A549 (cell line): ENCODE data around the gene COL13A1. TPM values are rescaled to one million over a fixed set of nuclear protein-coding genes. Genes with fewer than 3 reads are reported as not detected.

ENCODE experiments used
- ATAC-seq, 2 experiments: fragments of 200-7000 bp in 1 of 2; fragments of >200 bp in 1 of 2; cut with Nextera tagmentation in 1 of 2; cut with Tn5 transposase in 1 of 2; 3 replicates each; pipeline versions ENCODE4 v1.8.0 to v1.9.1; 2018 to 2020; ENCODE audit warnings: mild to moderate bottlenecking in 1 of 2, moderate library complexity in 1 of 2
- CTCF ChIA-PET: fragments of 300-600 bp; sonication (Branson Sonifier 250); formaldehyde crosslinking; extraction: SDS; loops from one replicate; lab custom pipeline; 2021; ENCODE audit warnings: antibody characterized with exemption, inconsistent platforms; lab: Yijun Ruan, JAX
- POLR2A ChIA-PET: fragments of 350-600 bp; formaldehyde crosslinking; extraction: SDS; loops from one replicate; lab custom pipeline; 2021; ENCODE audit warnings: antibody characterized with exemption, inconsistent platforms; lab: Yijun Ruan, JAX
- DNase-seq, 2 experiments: peaks; one replicate each; pipeline versions ENCODE4 v3.0.0 to v3.0.0-alpha.2; 2011 to 2016; ENCODE audit warnings: low read depth in 1 of 2, low spot score in 1 of 2
- FAIRE-seq: peaks from 2 replicates; lab custom pipeline; 2011; peaks lifted over from hg19 to GRCh38; lab: Jason Lieb, UNC
- H3K27ac ChIP-seq, 2 experiments: fragments of >200 bp; sonication (Bioruptor Twin); formaldehyde crosslinking; 3 replicates each; pipeline ENCODE4 v1.5.1; 2016 to 2017
- H3K4me1 ChIP-seq: fragments of >200 bp; sonication (Bioruptor Twin); formaldehyde crosslinking; 3 replicates; pipeline ENCODE4 v1.6.1; 2016
- H3K4me2 ChIP-seq: fragments of >200 bp; sonication (Bioruptor Twin); formaldehyde crosslinking; 3 replicates; pipeline ENCODE4 v1.6.1; 2016
- H3K4me3 ChIP-seq: fragments of >200 bp; sonication (Bioruptor Twin); formaldehyde crosslinking; 3 replicates; pipeline ENCODE4 v1.5.1; 2016
- H3K9me3 ChIP-seq: fragments of >200 bp; sonication (Bioruptor Twin); formaldehyde crosslinking; 3 replicates; pipeline ENCODE4 v1.6.1; 2016
- BCL3 ChIP-seq: fragments of >200 bp; sonication (Bioruptor Twin); formaldehyde crosslinking; IDR thresholded peaks from 3 replicates; pipeline ENCODE4 v1.6.1; 2016
- CBX2 ChIP-seq: fragments of 200-600 bp; sonication (generic); IDR thresholded peaks from 2 replicates; pipeline ENCODE4 v1.6.1; 2016; ENCODE audit warnings: low read depth, mild to moderate bottlenecking, borderline replicate concordance
- CBX8 ChIP-seq: fragments of 200-600 bp; sonication (generic); IDR thresholded peaks from 2 replicates; pipeline ENCODE4 v1.6.1; 2016
- CHD4 ChIP-seq: fragments of 200-600 bp; sonication (generic); IDR thresholded peaks from 2 replicates; pipeline ENCODE4 v1.6.1; 2016; ENCODE audit warnings: antibody characterized with exemption, mild to moderate bottlenecking, borderline replicate concordance
- EHMT2 ChIP-seq: fragments of 200-600 bp; sonication (generic); IDR thresholded peaks from 2 replicates; pipeline ENCODE4 v1.6.1; 2016; ENCODE audit warnings: antibody characterized with exemption, low read depth, mild to moderate bottlenecking, moderate library complexity
- GATA3 ChIP-seq: IDR thresholded peaks from 2 replicates; pipeline ENCODE4 v1.6.1; 2012; ENCODE audit warnings: borderline replicate concordance
- HOXB13 ChIP-seq: fragments of 250-450 bp; sonication (Bioruptor Pico); IDR thresholded peaks from 2 replicates; pipeline ENCODE4 v1.5.0; 2020; ENCODE audit warnings: low read depth, mild to moderate bottlenecking, moderate library complexity
- MAFK ChIP-seq: fragments of 450-650 bp; IDR thresholded peaks from 2 replicates; pipeline ENCODE4 v1.6.1; 2014; ENCODE audit not compliant: partially characterized antibody
- NFE2L2 ChIP-seq: fragments of 150-350 bp; conservative IDR thresholded peaks from 2 replicates; pipeline ENCODE4 v1.6.1; 2014; ENCODE audit warnings: low read length
- NPAS2 ChIP-seq: fragments of 250-450 bp; sonication (Bioruptor Pico); IDR thresholded peaks from 2 replicates; pipeline ENCODE4 v1.8.0; 2022; ENCODE audit warnings: mild to moderate bottlenecking, moderate library complexity, borderline replicate concordance
- NR3C1 ChIP-seq: fragments of >200 bp; sonication (Bioruptor Twin); formaldehyde crosslinking; IDR thresholded peaks from 3 replicates; pipeline ENCODE4 v1.6.1; 2017
- PBX3 ChIP-seq: IDR thresholded peaks from 2 replicates; pipeline ENCODE4 v1.6.1; 2012
- RARB ChIP-seq: fragments of 250-450 bp; sonication (Bioruptor Pico); IDR thresholded peaks from 2 replicates; pipeline ENCODE4 v1.8.0; 2021; ENCODE audit warnings: mild to moderate bottlenecking, moderate library complexity
- REST ChIP-seq: fragments of 200-600 bp; sonication (generic); IDR thresholded peaks from 2 replicates; pipeline ENCODE4 v1.6.1; 2016; ENCODE audit warnings: antibody characterized with exemption, mild to moderate bottlenecking, moderate library complexity
- SMC3 ChIP-seq: fragments of >200 bp; sonication (Bioruptor Twin); formaldehyde crosslinking; IDR thresholded peaks from 3 replicates; pipeline ENCODE4 v1.6.1; 2018; ENCODE audit warnings: inconsistent platforms
- TFCP2L1 ChIP-seq: fragments of 250-450 bp; sonication (Bioruptor Pico); IDR thresholded peaks from 2 replicates; pipeline ENCODE4 v1.5.0; 2021; ENCODE audit warnings: mild to moderate bottlenecking
- TP53 ChIP-seq: fragments of 250-450 bp; sonication (Bioruptor Pico); IDR thresholded peaks from 2 replicates; pipeline ENCODE4 v1.5.0; 2021; ENCODE audit warnings: mild to moderate bottlenecking, moderate library complexity
- USF2 ChIP-seq: fragments of 450-650 bp; IDR thresholded peaks from 2 replicates; pipeline ENCODE4 v1.6.1; 2014; ENCODE audit warnings: antibody characterized with exemption
- ZC3H11A ChIP-seq: fragments of 450-650 bp; IDR thresholded peaks from 2 replicates; pipeline ENCODE4 v1.6.1; 2014; ENCODE audit warnings: antibody characterized with exemption, mild to moderate bottlenecking
- ZFP36 ChIP-seq: fragments of 450-650 bp; IDR thresholded peaks from 2 replicates; pipeline ENCODE4 v1.6.1; 2014; ENCODE audit warnings: borderline replicate concordance; ENCODE audit not compliant: partially characterized antibody
- WGBS: methylation state at CpG from one replicate; pipeline ENCODE4 v1.1.6; 2017; ENCODE audit errors: missing lambda C conversion rate; 5-methylcytosine and 5-hydroxymethylcytosine counted together
- polyA plus RNA-seq, 4 experiments: library from polyadenylated mRNA; depleted of rRNA in 3 of 4; stranded (reverse); fragments of >200 nt; fragmentation: RNase III in 1 of 4; extraction: RNeasy Plus Mini Kit Qiagen cat#74134 plus additional on column Dnase treatment in 1 of 4; gene quantifications; 2 replicates in 3 of 4; 3 replicates in 1 of 4; pipeline ENCODE4 v1.2.3, GENCODE V29; 2011 to 2017

COL13A1 gene
- polyA plus RNA-seq, 2 of the 4 experiments (the other 2 are of a cell fraction), result 0.08 to 0.27 TPM

GRCh38 chr10:69826789-69827554, 25.3 kb downstream of the COL13A1 start:
- DNase-seq (no peak), FAIRE-seq (no peak), ATAC-seq (peak in 1 of 2 experiments; percentile 34; a peak in 1 of 6 replicates)
- no peak overlapping the region for H3K27ac ChIP-seq
- 46% methylated on average over 7 of the region's 7 CpGs for WGBS
- POLR2A ChIA-PET, result no interaction called here
- H3K4me3 ChIP-seq, result no peak overlapping the region
- CTCF ChIA-PET, result interaction anchor here (0.6 to 2.0 kb wide), 4 partner anchors 9 to 131 kb away, joined by 3 to 8 read pairs (median 6); no protein-coding TSS in a partner anchor
- H3K9me3 ChIP-seq, result no peaks in the 10 kb centered on the region
- TF ChIP-seq GATA3, result no peak
- peak; percentile 33 for TF ChIP-seq USF2
- TF ChIP-seq MAFK, result peak; percentile 41
- TF ChIP-seq TFCP2L1, result no peak
- H3K4me2 ChIP-seq, result no peak overlapping the region
- no peaks in the 10 kb centered on the region for H3K4me1 ChIP-seq

- TF ChIP-seq CBX2 (no peak), USF2 (no peak), NFE2L2 (no peak), EHMT2 (no peak), NR3C1 (no peak), PBX3 (no peak), NPAS2 (CRISPR knock-in tag) (no peak), RARB (CRISPR knock-in tag) (no peak), ZC3H11A (no peak), TP53 (CRISPR knock-in tag) (no peak), CBX8 (no peak), SMC3 (no peak), BCL3 (no peak), ZFP36 (no peak), CHD4 (no peak), REST (no peak), HOXB13 (no peak)
- ChIA-PET POLR2A (no interaction called here), CTCF (interaction anchor here (1.3 to 2.0 kb wide), 4 partner anchors 8 to 130 kb away, joined by 4 to 8 read pairs (median 6); no protein-coding TSS in a partner anchor)
- Histone ChIP-seq H3K4me1 (no peaks in the 10 kb centered on the region), H3K9me3 (no peaks in the 10 kb centered on the region), H3K4me2 (no peak overlapping the region), H3K27ac (no peak overlapping the region), H3K4me3 (no peak overlapping the region)
- 50% methylated on average over 9 of the region's 9 CpGs for WGBS
- DNase-seq, result no peak
- no peak for FAIRE-seq
- ATAC-seq, result no peak
Observed at GRCh38 chr10:69828144-69828870, 26.6 kb downstream of the COL13A1 start.
